ENCODE data around the gene SYT1. TPM values are rescaled to one million over a fixed set of nuclear protein-coding genes. Genes with fewer than 3 reads are reported as not detected.

The SYT1 gene
- total and polyA plus RNA-seq, 2 donors (not counting 3 experiments of a cell fraction or from before 2014, with no cell fraction given), result 3.2 to 15.3 TPM

- DNase-seq (ENCODE audit: low read depth, low spot score), result no peak
- Histone ChIP-seq H4K20me1 (replicated peaks; ENCODE audit: control insufficient read depth, extremely low read depth, insufficient read depth, low read length) (no peaks in the 10 kb centered on the region), H3K4me2 (ENCODE audit: insufficient read depth, low read length) (no peak overlapping the region), H3K79me2 (ENCODE audit: control insufficient read depth, insufficient read depth, low read length) (no peaks in the 10 kb centered on the region), H3K9ac (replicated peaks; ENCODE audit: extremely low read depth, insufficient read depth, low read length) (no peak overlapping the region), H3K4me1 (ENCODE audit: control insufficient read depth, extremely low read depth, insufficient read depth, low read length) (peaks cover 5% of the 10 kb centered on the region), H3K27ac (ENCODE audit: insufficient read depth, low read depth, low read length) (no peak overlapping the region), H3K9me1 (replicated peaks; ENCODE audit: control insufficient read depth, extremely low read depth, insufficient read depth, low read length) (no peaks in the 10 kb centered on the region), H2AFZ (ENCODE audit: low read depth, low read length) (no peak overlapping the region), H3K4me3 (replicated peaks in 1 of 3; ENCODE audit: insufficient read depth in 1 of 3, low read depth in 1 of 3, low read length in 3 of 3) (no peak overlapping the region), H3K36me3 (ENCODE audit: control insufficient read depth in 2 of 2, extremely low read depth in 1 of 2, insufficient read depth in 2 of 2, low read length in 2 of 2) (no peaks in the 10 kb centered on the region), H3K27me3 (ENCODE audit: control insufficient read depth in 2 of 2, insufficient read depth in 2 of 2, low read length in 2 of 2) (no peaks in the 10 kb centered on the region), H3K9me3 (replicated peaks; ENCODE audit: control insufficient read depth, insufficient read depth, low read length) (no peaks in the 10 kb centered on the region)
- ChIA-PET CTCF (interaction anchor here (0.8 to 1.6 kb wide), 2 partner anchors 17 to 784 kb away, joined by 3 to 7 read pairs; no protein-coding TSS in a partner anchor), POLR2A (no interaction called here)
- BruUV-seq (replicated peaks), result no TSS peak
- TF ChIP-seq JUN (IDR thresholded peaks at IDR 0.05; ENCODE audit: borderline replicate concordance, insufficient read depth, insufficient read length, low read depth) (no peak), EZH2 (IDR thresholded peaks at IDR 0.05; ENCODE audit: borderline replicate concordance, low read depth, low read length, severe bottlenecking) (no peak), POLR2A (IDR thresholded peaks at IDR 0.05; ENCODE audit: low read depth, low read length) (no peak), GATA2 (IDR thresholded peaks at IDR 0.05; ENCODE audit: insufficient read depth, insufficient read length, low read depth, low read length) (no peak), FOS (IDR thresholded peaks at IDR 0.05; ENCODE audit: borderline replicate concordance, insufficient read depth, low read length) (no peak), POLR2AphosphoS5 (IDR thresholded peaks at IDR 0.05; ENCODE audit: insufficient read depth, low read depth, low read length) (no peak)
- TF ChIP-seq, protein P1, sequence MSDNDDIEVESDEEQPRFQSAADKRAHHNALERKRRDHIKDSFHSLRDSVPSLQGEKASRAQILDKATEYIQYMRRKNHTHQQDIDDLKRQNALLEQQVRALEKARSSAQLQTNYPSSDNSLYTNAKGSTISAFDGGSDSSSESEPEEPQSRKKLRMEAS (IDR thresholded peaks at IDR 0.05; ENCODE audit: insufficient read depth, insufficient read length), result no peak
- no peak for FAIRE-seq
- dilution Hi-C loops (cut with MboI; ENCODE audit: extremely low pct_ligation_motif_present, low sequenced_read_pairs) (no loop called here), intact Hi-C loops (cut with micrococcal nuclease) (loop anchor here (10.0 kb wide), 1 partner anchor 1002 kb away; no protein-coding TSS in a partner anchor)
Observed at GRCh38 chr12:79402606-79403005, 538.0 kb downstream of the SYT1 start.

- Histone ChIP-seq H3K79me2 (ENCODE audit: control insufficient read depth, insufficient read depth, low read length) (no peaks in the 10 kb centered on the region), H2AFZ (ENCODE audit: low read depth, low read length) (no peak overlapping the region), H3K9ac (replicated peaks; ENCODE audit: extremely low read depth, insufficient read depth, low read length) (no peak overlapping the region), H3K4me2 (ENCODE audit: insufficient read depth, low read length) (no peak overlapping the region), H4K20me1 (replicated peaks; ENCODE audit: control insufficient read depth, extremely low read depth, insufficient read depth, low read length) (no peaks in the 10 kb centered on the region), H3K9me3 (replicated peaks; ENCODE audit: control insufficient read depth, insufficient read depth, low read length) (no peaks in the 10 kb centered on the region), H3K27ac (ENCODE audit: insufficient read depth, low read depth, low read length) (no peak overlapping the region), H3K27me3 (ENCODE audit: control insufficient read depth in 2 of 2, insufficient read depth in 2 of 2, low read length in 2 of 2) (no peaks in the 10 kb centered on the region), H3K4me1 (ENCODE audit: control insufficient read depth, extremely low read depth, insufficient read depth, low read length) (peaks cover 9% of the 10 kb centered on the region), H3K9me1 (replicated peaks; ENCODE audit: control insufficient read depth, extremely low read depth, insufficient read depth, low read length) (no peaks in the 10 kb centered on the region), H3K4me3 (replicated peaks in 1 of 3; ENCODE audit: insufficient read depth in 1 of 3, low read depth in 1 of 3, low read length in 3 of 3) (no peak overlapping the region), H3K36me3 (ENCODE audit: control insufficient read depth in 2 of 2, extremely low read depth in 1 of 2, insufficient read depth in 2 of 2, low read length in 2 of 2) (no peaks in the 10 kb centered on the region)
- dilution Hi-C loops (cut with MboI; ENCODE audit: extremely low pct_ligation_motif_present, low sequenced_read_pairs), result no loop called here
- no TSS peak for BruUV-seq (replicated peaks)
- DNase-seq (ENCODE audit: low read depth, low spot score) (no peak), FAIRE-seq (no peak)
- POLR2A ChIA-PET, result no interaction called here
- CTCF ChIA-PET, result interaction anchor here (1.1 to 2.5 kb wide), 4 partner anchors 9 to 781 kb away, joined by 3 to 13 read pairs (median 8); no protein-coding TSS in a partner anchor
- TF ChIP-seq POLR2A (IDR thresholded peaks at IDR 0.05; ENCODE audit: low read depth, low read length) (no peak), CTCF (IDR thresholded peaks at IDR 0.05; ENCODE audit: extremely low read depth in 1 of 2, insufficient read depth in 1 of 2, low read depth in 1 of 2, low read length in 2 of 2) (no peak), GATA2 (IDR thresholded peaks at IDR 0.05; ENCODE audit: insufficient read depth, insufficient read length, low read depth, low read length) (no peak), EZH2 (IDR thresholded peaks at IDR 0.05; ENCODE audit: borderline replicate concordance, low read depth, low read length, severe bottlenecking) (no peak), MYC (IDR thresholded peaks at IDR 0.05; ENCODE audit: low read depth, low read length) (no peak), JUN (IDR thresholded peaks at IDR 0.05; ENCODE audit: borderline replicate concordance, insufficient read depth, insufficient read length, low read depth) (no peak), FOS (IDR thresholded peaks at IDR 0.05; ENCODE audit: borderline replicate concordance, insufficient read depth, low read length) (no peak)
- TF ChIP-seq, protein P1 (IDR thresholded peaks at IDR 0.05; ENCODE audit: insufficient read depth, insufficient read length), result no peak
- intact Hi-C loops (cut with micrococcal nuclease), result loop anchor here (5.0 to 10.0 kb wide), 3 partner anchors 285 to 1355 kb away; partner anchors contain the start of gene PAWR
Observed at GRCh38 chr12:79406993-79407392, 542.4 kb downstream of the SYT1 start.

Data from endothelial cell of umbilical vein (primary cell).